ENCODE measurements around the gene DLG2.

- TF ChIP-seq CTCF (IDR thresholded peaks at IDR 0.05; ENCODE audit: low read depth, low read length) (no peak), EZH2phosphoT487 (IDR thresholded peaks at IDR 0.05; ENCODE audit: low read depth) (no peak)
Measured at GRCh38 chr11:83409476-83409875, 2217.7 kb downstream of the DLG2 start.
